Head of caudate nucleus (tissue), 42 donors: ENCODE results near the gene MGAT2.
"Not testable (repeated sequence)": the region's sequence is repeated elsewhere in the genome, so short reads cannot be mapped to it uniquely, and the experiment has no call there.

Source experiments
- DNase-seq, 42 donors: peaks; one replicate each; pipeline versions ENCODE4 v3.0.0 to v3.0.0-alpha.2; 2020 to 2021; ENCODE audit warnings: mixed read lengths in 7 of 42
- intact Hi-C: fragments of 100-400 bp; cut with DNase I; formaldehyde crosslinking; loops from one replicate; pipeline ENCODE4 v1.15.0; 2022

Gene MGAT2

GRCh38 chr14:49620182-49621113 is at the start of gene MGAT2, which contains the start of gene RPL36AL:
Gene MGAT2 (plus strand): TSS chr14:49620799. CDS start chr14:49621269, 470 bp downstream.
Gene RPL36AL (minus strand): TSS chr14:49620626. CDS start chr14:49619104, 1,522 bp downstream.
- intact Hi-C loops: loop anchor here (1.0 kb wide), 1 partner anchor 34 kb away; the partner anchor contains the start of gene RPS29
- peak; percentile 96 to 99 (median 99) for DNase-seq

DNA sequence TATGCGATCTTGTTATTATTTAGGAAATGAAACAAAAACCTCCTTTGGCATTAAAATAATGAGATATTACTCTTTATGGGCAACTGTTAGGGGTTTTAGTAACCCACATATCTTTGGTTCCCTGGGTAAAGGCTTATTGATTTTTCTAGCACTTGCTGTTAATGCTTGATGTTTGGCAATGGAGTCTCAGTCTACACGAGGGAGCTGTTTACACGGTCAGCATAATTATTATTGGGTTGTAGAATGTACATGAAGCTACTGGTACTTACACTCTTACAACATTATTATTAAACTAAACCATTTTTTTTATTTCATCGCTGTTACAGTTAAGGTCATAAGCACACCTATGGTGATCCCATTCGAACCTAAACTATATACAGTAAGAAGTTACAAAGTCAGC is 46.6 kb upstream of the MGAT2 start:
- intact Hi-C loops: no loop called here

GRCh38 chr14:49578141-49578540 is 42.5 kb upstream of the MGAT2 start:
- no peak for DNase-seq
- intact Hi-C loops: no loop called here

More for the DNA sequence above, 46.6 kb upstream of the MGAT2 start:
- DNase-seq: no peak

DNA sequence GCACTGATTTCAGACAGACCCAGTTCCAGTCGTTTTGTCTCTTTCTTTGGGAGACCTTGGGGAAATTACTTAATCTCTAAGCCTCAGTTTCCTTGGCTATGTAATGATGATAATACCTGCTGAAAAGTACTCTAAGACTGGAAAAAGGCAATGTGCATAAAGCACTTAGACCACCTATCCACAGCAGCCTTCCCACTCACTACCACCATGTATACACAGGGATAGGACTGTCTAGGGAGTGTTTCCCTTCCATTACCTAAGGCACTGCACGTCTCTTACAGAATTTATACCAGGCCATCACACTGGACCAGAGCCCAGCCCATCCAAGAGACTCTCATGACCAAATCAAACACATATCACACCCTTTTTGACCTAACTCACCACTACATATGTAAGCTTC is 40.8 kb upstream of the MGAT2 start:
- DNase-seq: no peak
- intact Hi-C loops: no loop called here

DNA sequence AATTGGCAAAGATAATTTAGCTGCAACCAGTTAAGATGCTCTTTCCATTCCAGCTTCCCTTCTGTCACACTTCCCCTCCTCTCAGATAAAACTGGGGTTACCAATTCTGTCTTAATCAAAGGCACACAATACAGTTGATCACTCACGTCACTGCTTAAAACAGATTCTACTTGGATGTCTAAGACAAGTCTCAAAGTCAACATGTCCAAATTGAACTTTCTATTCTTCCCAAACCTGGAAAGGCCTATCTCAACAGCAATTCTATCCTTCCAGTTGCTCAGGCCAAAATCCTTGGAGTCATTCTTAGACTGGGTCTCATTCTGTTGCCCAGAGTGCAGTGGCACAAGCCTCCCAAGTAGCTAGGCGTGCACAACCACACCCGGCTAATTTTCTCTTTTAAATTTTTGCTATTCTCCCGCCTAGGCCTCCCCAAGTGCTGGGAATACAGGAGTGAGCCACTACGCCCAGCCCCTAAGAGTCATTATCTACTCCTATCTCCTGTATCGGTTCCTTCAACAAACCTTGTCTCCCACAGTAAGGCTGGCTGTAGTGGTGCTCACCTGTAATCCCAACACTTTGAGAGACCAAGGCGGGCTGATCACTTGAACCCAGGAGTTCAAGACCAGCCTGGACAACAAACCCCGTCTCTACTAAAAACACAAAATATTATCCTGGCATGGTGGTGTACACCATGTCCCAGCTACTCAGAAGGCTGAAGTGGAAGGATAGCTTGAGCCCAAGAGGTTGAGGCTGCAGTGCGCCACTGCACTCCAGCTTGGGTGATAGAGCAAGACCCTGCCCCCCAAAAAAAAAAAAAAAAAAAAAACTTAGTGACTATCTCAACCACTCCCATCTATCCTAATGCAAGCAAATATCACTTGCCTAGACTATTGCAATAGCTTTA is 39.1 kb upstream of the MGAT2 start:
- intact Hi-C loops: no loop called here
- no peak for DNase-seq

- intact Hi-C loops: no loop called here
- no peak for DNase-seq
These were observed 38.3 kb upstream of the MGAT2 start for GRCh38 chr14:49582113-49582977.

- intact Hi-C loops: no loop called here
- no peak for DNase-seq
These were observed 37.0 kb upstream of the MGAT2 start for GRCh38 chr14:49583629-49584028.

DNA sequence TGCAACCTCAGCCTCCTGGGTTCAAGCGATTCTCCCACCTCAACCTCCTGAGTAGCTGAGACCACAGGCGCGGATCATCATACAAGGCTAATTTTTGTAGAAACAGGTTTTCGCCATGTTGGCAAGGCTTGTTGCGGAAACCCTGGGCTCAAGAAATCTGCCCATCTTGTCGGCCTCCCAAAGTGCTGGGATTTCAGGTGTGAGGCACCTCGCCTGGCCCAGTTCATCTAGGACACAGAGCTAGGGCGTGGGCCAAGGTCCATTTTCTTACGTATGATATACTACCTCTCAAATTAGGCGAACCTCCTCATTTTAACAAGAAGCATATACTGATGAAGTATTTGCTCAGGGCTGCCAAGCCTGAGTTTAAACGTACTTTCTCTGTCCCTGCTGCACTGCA is 36.5 kb upstream of the MGAT2 start:
- no peak for DNase-seq
- intact Hi-C loops: no loop called here

GRCh38 chr14:49584981-49585640 is 35.5 kb upstream of the MGAT2 start:
- intact Hi-C loops, DNase-seq: not testable (repeated sequence)

GRCh38 chr14:49585803-49586672 is 34.6 kb upstream of the MGAT2 start, which contains the start of gene RPS29:
Gene RPS29 (minus strand): TSS chr14:49586380. CDS start chr14:49586346, 34 bp downstream.
- intact Hi-C loops: loop anchor here (1.0 kb wide), 1 partner anchor 34 kb away; the partner anchor contains the start of genes MGAT2 and RPL36AL
- DNase-seq: peak; percentile 88 to 99 (median 95)

GRCh38 chr14:49586673-49587460 is 33.7 kb upstream of the MGAT2 start:
- peak in 22 of 42 donors; percentile 3 to 61 (median 26) for DNase-seq
- intact Hi-C loops: loop anchor here (1.0 kb wide), 1 partner anchor 33 kb away; the partner anchor contains the start of genes MGAT2 and RPL36AL

DNA sequence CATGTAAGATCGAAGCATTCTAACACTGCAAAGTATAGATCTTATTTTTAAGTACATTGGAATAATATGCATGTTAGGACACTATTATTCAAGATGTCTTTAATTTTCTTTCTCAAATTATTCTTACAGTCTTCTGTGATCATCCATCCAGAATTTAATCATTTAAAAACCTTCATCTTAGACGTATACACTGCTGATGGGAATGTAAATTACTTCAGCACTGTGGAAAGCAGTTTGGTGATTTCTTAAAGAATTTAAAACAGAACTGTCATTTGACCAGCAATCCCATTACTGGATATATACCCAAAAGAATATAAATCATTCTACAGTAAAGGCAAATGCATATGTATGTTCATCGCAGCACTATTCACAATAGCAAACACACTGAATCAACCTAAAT is 31.2 kb upstream of the MGAT2 start:
- DNase-seq: no peak
- intact Hi-C loops: no loop called here

DNA sequence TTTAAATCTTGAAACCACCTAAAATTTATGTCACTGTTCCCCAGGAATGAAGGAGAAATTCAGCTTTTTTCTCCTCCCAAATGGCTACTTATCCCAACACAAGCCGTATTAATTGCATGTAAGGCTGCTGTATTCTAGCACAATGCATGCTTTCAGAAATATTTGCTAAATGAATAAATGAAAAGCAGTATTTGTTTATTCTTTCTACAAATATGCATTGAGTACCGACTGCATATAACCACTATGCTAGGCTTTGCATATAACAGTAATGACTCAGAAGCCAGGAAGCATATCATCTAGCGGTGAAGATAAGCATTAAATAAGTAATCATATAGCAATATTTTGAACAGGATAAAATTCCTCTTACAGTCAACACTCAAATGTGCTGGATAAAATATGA is 27.6 kb upstream of the MGAT2 start:
- intact Hi-C loops: no loop called here
- no peak for DNase-seq

- intact Hi-C loops: no loop called here
- peak in 2 of 42 donors; percentile 7 to 11 for DNase-seq
These were observed 26.1 kb upstream of the MGAT2 start for GRCh38 chr14:49594347-49595091.

GRCh38 chr14:49598189-49598484 is 22.5 kb upstream of the MGAT2 start:
- DNase-seq: peak in 6 of 42 donors; percentile 5 to 23 (median 12)
- intact Hi-C loops: no loop called here
